GM10266 (cell line): ENCODE results near the gene SCGB1A1.

Experiments
- DNase-seq: peaks from one replicate; pipeline ENCODE4 v3.0.0; 2012; ENCODE audit errors: extremely low spot score
- CTCF ChIP-seq: IDR thresholded peaks from 2 replicates; pipeline ENCODE4 v1.5.1; 2012; ENCODE audit warnings: mild to moderate bottlenecking, low read depth; ENCODE audit not compliant: control insufficient read depth, insufficient read depth; ENCODE audit errors: missing control alignments

Gene SCGB1A1

DNA sequence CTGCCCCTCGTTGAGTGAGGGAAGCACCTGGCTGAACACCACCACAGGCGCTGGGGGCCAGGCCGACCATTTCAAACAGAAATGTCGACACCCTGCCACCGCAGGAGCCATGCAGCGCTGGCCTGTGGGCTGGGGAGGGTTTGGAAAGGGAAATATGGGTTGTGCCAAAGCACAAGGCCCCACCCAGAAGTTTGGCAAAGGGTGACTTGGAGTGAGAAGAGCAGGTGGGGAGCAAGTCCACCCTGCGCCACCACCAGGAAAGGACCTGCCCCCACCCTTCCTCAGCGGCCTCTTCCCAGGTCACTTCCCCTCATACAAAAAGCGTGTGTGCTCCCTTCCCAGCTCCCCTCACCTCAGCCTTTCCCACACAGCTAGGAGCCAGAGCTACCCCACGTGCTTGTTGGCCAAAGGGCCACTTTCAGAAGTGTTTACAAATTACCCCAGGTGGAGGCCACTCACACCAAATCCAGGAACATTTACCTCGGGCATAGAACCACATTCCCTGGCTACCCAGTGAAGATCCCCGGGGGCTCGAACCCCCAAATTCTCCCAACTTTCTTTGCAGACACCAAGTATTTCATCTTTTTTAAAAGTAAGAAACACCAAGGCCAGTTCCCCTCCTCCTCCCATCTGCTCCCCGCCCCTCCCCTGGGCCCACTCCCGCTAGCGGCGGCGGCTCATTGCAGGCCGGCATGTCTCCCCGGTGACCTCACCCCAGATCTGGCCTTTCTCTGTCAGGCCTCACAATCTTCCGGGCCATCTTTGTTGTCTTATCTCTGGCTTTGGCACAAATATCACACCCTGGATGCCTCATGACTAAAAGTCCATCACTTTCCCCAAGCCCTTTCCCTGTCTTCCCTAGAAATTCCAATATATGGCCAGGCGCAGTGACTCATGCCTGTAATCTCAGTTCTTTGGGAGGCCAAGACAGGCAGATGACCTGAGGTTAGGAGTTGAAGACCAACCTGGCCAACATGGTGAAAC lies 20.5 kb upstream of the SCGB1A1 start:
- DNase-seq: no peak
- TF ChIP-seq CTCF: no peak

DNA sequence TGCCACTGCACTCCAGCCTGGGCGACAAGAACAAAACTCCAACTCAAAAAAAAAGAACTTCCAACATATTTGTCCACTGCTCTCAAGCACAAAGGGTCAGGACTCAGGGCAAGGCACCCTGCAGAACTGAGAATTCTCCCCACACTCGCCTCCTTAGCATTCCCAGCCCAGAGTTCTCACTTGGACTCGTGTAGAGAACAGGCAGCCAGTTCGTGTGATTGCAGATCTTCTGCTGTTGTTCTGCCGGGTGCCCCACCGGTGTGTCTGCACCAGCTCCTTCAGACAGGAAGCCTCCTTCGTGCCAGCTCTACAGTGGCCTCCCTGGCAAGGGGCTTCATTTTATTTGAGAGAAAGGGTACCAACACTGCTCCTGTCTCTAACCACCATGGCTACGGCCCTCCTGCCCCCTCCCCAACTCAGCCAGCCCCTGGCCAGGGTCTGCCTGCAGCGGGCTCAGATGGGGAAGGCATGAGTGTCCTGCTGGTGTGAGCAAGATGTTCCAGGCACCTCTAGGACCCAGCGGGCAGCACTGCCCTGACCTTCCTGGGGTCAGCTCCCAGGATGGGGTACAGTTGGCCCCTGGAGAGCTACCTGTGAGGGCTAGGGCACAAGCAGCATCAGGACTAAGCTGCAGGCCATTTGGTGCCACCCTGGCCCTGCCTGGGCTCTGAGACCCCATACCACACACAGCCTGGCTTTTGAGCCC lies 19.5 kb upstream of the SCGB1A1 start:
- no peak for TF ChIP-seq CTCF
- no peak for DNase-seq

DNA sequence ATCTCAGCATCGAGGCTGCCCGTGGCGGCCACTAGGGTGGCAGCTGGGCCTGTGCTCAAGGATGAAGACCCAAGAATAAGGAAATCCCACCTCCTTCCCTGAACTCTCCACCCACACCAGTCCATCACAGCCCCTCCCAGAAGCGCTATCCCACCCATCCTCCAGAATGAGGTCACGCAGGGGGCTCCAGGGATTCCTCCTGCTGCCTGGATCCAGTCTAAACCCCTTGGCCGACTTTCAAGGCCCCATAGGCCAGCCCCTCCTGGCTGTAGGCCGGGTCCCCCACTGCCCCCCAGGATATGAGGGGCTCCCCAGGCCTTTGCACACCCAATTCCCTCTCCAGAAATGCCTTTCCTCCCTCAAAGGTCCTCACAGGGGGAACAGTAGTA lies 19.0 kb upstream of the SCGB1A1 start:
- TF ChIP-seq CTCF: no peak
- no peak for DNase-seq

DNA sequence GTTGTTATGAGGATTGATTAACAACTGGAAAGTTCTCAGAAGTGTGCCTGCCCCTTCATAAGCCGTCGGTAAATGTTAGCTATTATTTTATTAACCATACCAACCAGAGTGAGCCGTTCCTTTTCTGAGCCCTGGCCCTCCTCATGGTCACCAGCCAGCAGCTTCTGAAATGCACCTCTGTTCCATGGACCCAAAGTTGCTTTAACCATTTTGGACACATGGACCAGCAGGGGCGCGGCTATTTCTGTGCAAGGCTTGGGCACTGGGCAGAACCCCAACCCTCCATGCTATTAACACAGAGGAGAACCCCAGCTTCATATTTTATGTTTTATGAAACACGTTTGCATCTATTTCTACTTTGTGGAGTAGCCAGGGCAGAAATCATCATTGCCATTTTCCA lies 18.6 kb upstream of the SCGB1A1 start:
- no peak for TF ChIP-seq CTCF
- no peak for DNase-seq

DNA sequence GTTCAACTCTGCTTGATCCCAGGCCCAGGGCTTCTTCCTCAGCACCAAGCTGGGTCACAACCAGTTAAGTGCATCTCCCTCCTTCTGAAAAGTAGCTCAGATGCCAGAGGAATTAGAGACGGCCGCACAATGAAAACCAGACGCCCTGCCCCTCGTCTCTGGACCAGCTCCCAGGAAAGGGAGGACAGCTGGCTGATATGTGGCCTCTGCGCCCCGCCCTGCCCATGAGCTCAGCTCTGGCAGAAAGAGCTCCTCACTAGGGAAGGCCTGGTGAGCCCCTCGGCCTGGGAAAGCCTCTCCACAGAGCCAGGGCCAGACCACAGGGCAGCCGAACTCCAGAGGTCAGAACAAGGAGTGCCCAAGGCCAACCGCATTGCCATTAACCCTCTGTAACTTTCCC lies 18.1 kb upstream of the SCGB1A1 start:
- no peak for TF ChIP-seq CTCF
- no peak for DNase-seq

DNA sequence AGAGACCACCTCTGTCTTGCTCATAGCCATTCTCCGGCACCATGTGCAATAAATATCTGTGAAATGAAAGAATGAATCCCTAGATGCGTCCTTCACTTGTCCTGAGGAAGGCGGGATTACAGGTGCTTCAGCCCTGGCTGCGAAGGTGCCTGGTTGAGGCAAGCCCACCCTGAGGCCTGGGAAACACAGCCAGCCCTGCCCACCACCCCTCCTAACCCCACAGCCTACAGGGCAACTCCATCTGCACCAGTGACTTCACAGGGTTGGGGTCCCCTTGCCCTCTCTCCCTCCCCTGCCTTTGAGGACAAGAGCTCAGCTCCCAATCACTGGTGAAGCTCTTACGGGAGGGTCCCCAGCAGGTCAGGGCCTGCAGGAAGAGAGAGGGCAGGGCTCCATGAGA lies 17.5 kb upstream of the SCGB1A1 start:
- no peak for TF ChIP-seq CTCF
- no peak for DNase-seq

DNA sequence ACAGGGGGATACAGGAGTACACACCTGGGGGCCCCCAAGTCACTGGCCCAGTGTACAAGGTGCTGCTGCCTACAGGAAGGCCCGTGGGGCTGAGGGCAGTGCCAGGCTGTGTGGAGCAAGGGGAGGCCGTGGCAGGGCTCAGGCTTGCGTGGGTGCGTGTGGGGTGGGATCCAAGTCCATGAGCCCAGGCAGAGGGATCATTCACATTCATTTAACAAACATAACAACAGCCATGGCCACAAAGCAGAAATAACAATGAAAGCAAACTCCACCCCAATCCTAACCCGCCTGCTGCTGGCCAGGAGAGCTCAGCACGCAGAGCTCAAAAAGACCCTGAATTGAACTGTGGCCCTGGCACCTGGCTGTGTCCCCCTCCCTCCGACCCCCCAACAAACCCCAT lies 17.0 kb upstream of the SCGB1A1 start:
- no peak for TF ChIP-seq CTCF
- no peak for DNase-seq
